ENCODE measurements around the gene CHST4.
A peak's percentile ranks its signal among the peaks of the same experiment; 100 is the strongest.
"Not testable (repeated sequence)": the region's sequence is repeated elsewhere in the genome, so short reads cannot be mapped to it uniquely, and the experiment has no call there.

CHST4 gene

GRCh38 chr16:71526111-71526631, at the start of gene CHST4:
TSS of gene CHST4 (plus strand) at chr16:71526426. CDS start at chr16:71536678, 10,252 bp downstream.
- peak; percentile 80 for DNase-seq

GRCh38 chr16:71476457-71477124, 49.6 kb upstream of the CHST4 start:
- no peak for DNase-seq

GRCh38 chr16:71479420-71479819, 46.8 kb upstream of the CHST4 start:
- no peak for DNase-seq

GRCh38 chr16:71480956-71481355, 45.3 kb upstream of the CHST4 start:
- no peak for DNase-seq

GRCh38 chr16:71482569-71482968, 43.7 kb upstream of the CHST4 start:
- DNase-seq: no peak

GRCh38 chr16:71484006-71484893, 42.0 kb upstream of the CHST4 start:
- DNase-seq: peak; percentile 91

GRCh38 chr16:71489122-71489521, 37.1 kb upstream of the CHST4 start, which contains the start of gene ZNF19:
TSS of gene ZNF19 (minus strand) at chr16:71489324. CDS start at chr16:71482114, 7,210 bp downstream.
- DNase-seq: no peak

- DNase-seq: no peak
These were observed 35.9 kb upstream of the CHST4 start for GRCh38 chr16:71490361-71490760.

GRCh38 chr16:71491054-71491453, 35.2 kb upstream of the CHST4 start:
- DNase-seq: no peak

- DNase-seq: no peak
These were observed 33.4 kb upstream of the CHST4 start for GRCh38 chr16:71492786-71493185.

GRCh38 chr16:71493213-71493612, 33.0 kb upstream of the CHST4 start:
- no peak for DNase-seq

GRCh38 chr16:71498031-71498430, 28.2 kb upstream of the CHST4 start:
- no peak for DNase-seq

- no peak for DNase-seq
These were observed 26.4 kb upstream of the CHST4 start for GRCh38 chr16:71499775-71500364.

- DNase-seq: no peak
These were observed 25.3 kb upstream of the CHST4 start for GRCh38 chr16:71500964-71501363.

- DNase-seq: no peak
These were observed 24.7 kb upstream of the CHST4 start for GRCh38 chr16:71501547-71501946.

- DNase-seq: not testable (repeated sequence)
These were observed 22.2 kb upstream of the CHST4 start for GRCh38 chr16:71504051-71504450.

GRCh38 chr16:71504901-71505300, 21.3 kb upstream of the CHST4 start:
- DNase-seq: no peak

- no peak for DNase-seq
These were observed 19.2 kb upstream of the CHST4 start for GRCh38 chr16:71507061-71507460.

- no peak for DNase-seq
These were observed 12.9 kb upstream of the CHST4 start for GRCh38 chr16:71513302-71513701.

- no peak for DNase-seq
These were observed 11.8 kb upstream of the CHST4 start for GRCh38 chr16:71514476-71514875.

GRCh38 chr16:71515026-71515425, 11.2 kb upstream of the CHST4 start:
- DNase-seq: no peak

- no peak for DNase-seq
These were observed 5.7 kb upstream of the CHST4 start for GRCh38 chr16:71520550-71520949.

Data from NCI-H226 (cell line).